GM12801 (cell line): ENCODE results near the gene OR13C8.

Experiments
- CTCF ChIP-seq: IDR thresholded peaks from one replicate; pipeline ENCODE4 v1.5.1; 2011; ENCODE audit warnings: control low read depth; ENCODE audit not compliant: insufficient read length; ENCODE audit errors: extremely low read depth

Gene OR13C8

DNA sequence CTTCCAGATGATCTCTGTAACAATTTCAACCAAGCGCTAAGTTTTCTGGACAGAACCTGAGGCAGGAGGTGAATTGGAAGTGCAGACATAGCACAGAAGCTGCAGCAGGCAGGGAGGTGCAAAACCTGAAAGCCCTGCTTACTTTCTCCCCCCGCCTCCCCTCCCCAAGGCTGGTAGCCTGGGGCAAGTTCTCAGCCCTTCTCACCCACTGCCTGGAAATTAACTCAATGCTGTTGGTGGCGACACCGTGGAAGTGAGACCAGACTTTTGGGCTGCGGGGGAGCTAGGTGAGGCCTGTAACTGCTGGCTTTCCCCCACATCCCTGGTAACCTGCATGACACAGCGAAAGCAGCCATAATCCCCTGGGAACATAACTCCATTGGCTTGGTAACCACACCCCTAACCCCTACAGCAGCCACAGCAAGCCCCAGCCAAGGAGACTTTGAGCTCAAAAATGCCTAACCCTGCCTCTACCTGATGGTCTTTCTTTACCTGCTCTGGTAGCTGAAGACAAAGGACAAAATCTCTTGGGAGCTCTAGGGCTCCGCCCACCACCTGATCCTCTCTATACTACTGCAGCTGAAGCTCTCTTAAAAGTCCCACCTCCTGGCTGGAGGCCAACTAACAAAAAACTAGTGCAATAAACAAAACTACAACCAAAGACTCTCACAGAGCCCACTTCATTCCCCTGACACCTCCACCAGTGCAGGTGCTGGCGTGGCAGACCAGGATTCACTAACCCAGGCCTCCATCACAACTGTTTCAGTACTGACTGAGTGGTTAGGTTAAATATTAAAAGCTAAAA, 11.9 kb upstream of the OR13C8 start:
- TF ChIP-seq CTCF: no peak

- TF ChIP-seq CTCF: no peak
These were observed 4.6 kb upstream of the OR13C8 start for GRCh38 chr9:104564358-104564757.

DNA sequence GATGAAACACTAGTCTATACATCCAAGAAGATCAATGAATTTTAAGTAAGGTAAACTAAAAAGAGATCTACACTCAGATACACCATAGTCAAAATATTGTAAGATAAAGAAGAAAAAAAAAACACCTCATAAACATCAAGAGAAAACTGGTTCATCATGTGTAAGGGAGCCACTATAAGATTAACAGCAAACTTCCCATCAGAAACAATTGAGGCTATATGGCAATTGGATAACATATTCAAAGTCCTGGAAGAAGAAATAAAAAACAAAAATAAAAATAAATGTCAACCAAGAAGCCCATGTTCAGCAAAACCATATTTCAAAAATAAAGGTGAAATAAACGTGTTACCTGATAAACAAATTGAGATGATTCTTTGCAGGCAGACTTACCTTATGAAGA, 3.6 kb downstream of the OR13C8 start:
- no peak for TF ChIP-seq CTCF

DNA sequence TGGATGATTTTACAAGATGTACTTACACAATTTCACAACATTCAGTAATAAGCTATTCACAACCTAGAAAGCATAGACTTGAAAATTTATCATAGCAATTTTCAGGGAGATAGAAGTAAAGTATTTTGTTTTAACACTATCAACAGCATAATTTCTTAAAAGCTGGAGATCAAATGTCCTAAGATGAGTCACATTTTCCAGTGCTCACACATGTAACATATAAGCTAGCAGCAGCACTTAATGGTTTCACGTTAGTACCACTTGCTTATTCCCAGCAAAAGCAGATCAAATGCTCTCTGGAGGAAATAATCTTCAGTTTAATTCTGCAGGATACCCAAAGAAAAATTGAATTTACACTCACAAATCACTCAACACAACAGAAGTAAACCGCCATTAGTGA, 6.5 kb downstream of the OR13C8 start:
- no peak for TF ChIP-seq CTCF

DNA sequence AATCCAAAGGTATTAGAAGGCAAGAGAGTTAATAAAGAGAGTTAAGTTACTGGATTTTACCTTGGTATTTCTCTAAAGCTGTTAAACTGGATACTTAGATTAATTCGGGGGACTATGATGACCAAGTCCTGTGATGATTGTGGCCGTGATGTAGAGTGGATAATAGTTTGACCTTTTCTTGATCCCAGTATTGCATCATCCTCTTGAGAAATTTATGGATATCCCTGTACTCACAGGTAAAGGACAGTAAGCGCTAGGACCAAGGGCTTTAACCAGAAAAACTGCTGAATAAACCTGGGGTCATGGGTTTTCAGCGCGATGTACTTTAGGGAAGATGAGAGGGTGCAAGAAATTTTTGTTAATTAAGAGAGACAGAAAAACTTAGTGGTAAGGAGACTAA, 8.3 kb downstream of the OR13C8 start:
- TF ChIP-seq CTCF: no peak

- TF ChIP-seq CTCF: no peak
These were observed 11.6 kb downstream of the OR13C8 start for GRCh38 chr9:104580562-104580961.

DNA sequence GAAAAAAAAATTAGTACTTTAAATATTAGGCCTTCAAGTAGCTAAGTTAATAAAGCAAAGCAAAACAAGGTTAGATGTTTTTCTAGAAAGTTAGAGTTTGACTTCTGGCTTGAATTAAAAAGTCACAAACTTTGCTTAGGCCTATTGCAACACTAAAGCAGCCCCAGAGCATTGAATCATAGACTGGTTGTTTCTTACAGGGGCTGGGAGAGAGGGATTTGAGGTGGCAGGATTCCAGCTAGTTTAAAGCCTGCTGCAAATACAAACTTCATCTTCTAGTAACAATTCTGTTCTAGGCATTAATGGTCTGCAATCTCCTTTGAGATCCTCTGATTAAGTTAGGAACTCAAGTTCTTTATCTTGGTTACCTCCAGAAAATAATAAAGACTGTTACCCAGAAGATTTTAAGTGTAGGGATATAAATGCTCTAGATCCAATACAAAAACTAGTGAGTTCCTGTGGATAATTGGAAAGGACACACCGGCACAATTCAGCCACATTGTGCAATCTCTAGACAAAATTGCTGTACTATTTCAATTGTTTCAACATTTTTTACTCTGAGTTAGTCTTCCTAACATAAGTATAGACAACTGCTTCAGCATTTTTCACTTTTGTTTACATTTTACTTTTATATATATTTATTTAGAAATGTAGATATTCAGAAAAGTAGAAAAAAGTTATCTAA, 17.7 kb downstream of the OR13C8 start:
- no peak for TF ChIP-seq CTCF
